Left lung (tissue), 10 donors: Measurements from ENCODE around the gene DPYD. TPM values are rescaled to one million over a fixed set of nuclear protein-coding genes. Genes with fewer than 3 reads are reported as not detected.
A peak's percentile ranks its signal among the peaks of the same experiment; 100 is the strongest.

ENCODE experiments used
- ATAC-seq: fragments of 200-7000 bp; cut with Tn5 transposase; one replicate; pipeline ENCODE4 v1.9.1; 2020; ENCODE audit warnings: moderate library complexity
- DNase-seq, 4 donors: peaks; one replicate each; pipeline ENCODE4 v3.0.0-alpha.2; 2013 to 2020
- H3K27ac ChIP-seq, 2 donors: fragments of 200-600 bp; sonication (generic) in 1 of 2; one replicate each; pipeline versions ENCODE4 v1.5.0 to v1.8.0; 2020 to 2021
- H3K27me3 ChIP-seq, 2 donors: fragments of 200-600 bp; sonication (generic) in 1 of 2; one replicate each; pipeline versions ENCODE4 v1.5.0 to v1.8.0; 2020 to 2021
- H3K36me3 ChIP-seq, 2 donors: fragments of 200-600 bp; sonication (generic) in 1 of 2; one replicate each; pipeline versions ENCODE4 v1.5.0 to v1.8.0; 2020 to 2021
- H3K4me1 ChIP-seq, 2 donors: fragments of 200-600 bp; one replicate each; pipeline ENCODE4 v1.8.0; 2021
- H3K4me3 ChIP-seq, 2 donors: fragments of 200-600 bp; sonication (generic) in 1 of 2; one replicate each; pipeline versions ENCODE4 v1.5.0 to v1.8.0; 2020 to 2021; ENCODE audit warnings: mild to moderate bottlenecking in 1 of 2
- H3K9me3 ChIP-seq, 2 donors: fragments of 200-600 bp; sonication (generic) in 1 of 2; one replicate each; pipeline versions ENCODE4 v1.5.0 to v1.8.0; 2020 to 2021
- intact Hi-C, 2 donors: fragments of 100-400 bp; cut with DNase I; formaldehyde crosslinking; loops; one replicate each; pipeline versions ENCODE4 v1.11.2 to v1.14.2; 2022
- polyA plus RNA-seq, 6 donors: library from polyadenylated mRNA; unstranded; fragments of 120-200 nt; gene quantifications; one replicate each; pipeline ENCODE4 v1.2.1, GENCODE V29; 2013; ENCODE audit not compliant: insufficient read length in 6 of 6
- total RNA-seq, 2 donors: library from RNA; stranded (reverse); fragmentation: NEBNext Ultra II Directional; extraction: Animal tissue kit (Norgen Biotek cat#: 25700); gene quantifications; one replicate each; pipeline ENCODE4 v1.2.1, GENCODE V29; 2021
- TF ChIP-seq, protein P1 (sequence below), 2 donors: fragments of 200-600 bp; sonication (generic) in 1 of 2; IDR thresholded peaks; one replicate each; pipeline versions ENCODE4 v1.5.0 to v1.8.0; 2021; ENCODE audit warnings: antibody characterized with exemption in 2 of 2
- donor health status: DM: no; HTN: yes; CAD: no.
- donor health status: DM: no; HTN: no; CAD: no.

The DPYD gene
- total and polyA plus RNA-seq, 8 donors = 21.4 to 106 (median 26.1) TPM

DNA sequence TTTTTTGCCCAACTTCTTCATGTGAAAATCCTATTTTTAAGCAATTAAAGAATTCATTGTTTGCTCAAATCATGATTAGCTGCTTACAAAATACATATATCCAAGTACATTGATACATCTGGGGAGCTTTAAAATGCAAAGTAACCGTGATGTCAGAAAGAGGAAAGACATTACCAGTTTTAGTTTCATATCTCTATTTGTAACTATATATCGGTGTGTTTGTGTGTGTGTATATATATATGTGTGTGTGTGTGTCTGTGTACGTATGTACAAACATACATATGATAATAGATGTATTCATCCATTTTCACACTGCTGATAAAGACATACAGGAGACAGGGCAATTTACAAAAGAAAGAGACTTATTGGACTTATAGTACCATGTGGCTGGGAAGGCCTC is 310.1 kb downstream of the DPYD start:
- Histone ChIP-seq H3K4me3 (no peak overlapping the region), H3K9me3 (no peaks in the 10 kb centered on the region), H3K36me3 (no peaks in the 10 kb centered on the region), H3K4me1 (no peaks in the 10 kb centered on the region), H3K27me3 (no peaks in the 10 kb centered on the region), H3K27ac (no peak overlapping the region)
- TF ChIP-seq, protein P1, sequence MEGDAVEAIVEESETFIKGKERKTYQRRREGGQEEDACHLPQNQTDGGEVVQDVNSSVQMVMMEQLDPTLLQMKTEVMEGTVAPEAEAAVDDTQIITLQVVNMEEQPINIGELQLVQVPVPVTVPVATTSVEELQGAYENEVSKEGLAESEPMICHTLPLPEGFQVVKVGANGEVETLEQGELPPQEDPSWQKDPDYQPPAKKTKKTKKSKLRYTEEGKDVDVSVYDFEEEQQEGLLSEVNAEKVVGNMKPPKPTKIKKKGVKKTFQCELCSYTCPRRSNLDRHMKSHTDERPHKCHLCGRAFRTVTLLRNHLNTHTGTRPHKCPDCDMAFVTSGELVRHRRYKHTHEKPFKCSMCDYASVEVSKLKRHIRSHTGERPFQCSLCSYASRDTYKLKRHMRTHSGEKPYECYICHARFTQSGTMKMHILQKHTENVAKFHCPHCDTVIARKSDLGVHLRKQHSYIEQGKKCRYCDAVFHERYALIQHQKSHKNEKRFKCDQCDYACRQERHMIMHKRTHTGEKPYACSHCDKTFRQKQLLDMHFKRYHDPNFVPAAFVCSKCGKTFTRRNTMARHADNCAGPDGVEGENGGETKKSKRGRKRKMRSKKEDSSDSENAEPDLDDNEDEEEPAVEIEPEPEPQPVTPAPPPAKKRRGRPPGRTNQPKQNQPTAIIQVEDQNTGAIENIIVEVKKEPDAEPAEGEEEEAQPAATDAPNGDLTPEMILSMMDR (IDR thresholded peaks at IDR 0.05) = no peak
- intact Hi-C loops = no loop called here
- no peak for ATAC-seq
- no peak for DNase-seq

DNA sequence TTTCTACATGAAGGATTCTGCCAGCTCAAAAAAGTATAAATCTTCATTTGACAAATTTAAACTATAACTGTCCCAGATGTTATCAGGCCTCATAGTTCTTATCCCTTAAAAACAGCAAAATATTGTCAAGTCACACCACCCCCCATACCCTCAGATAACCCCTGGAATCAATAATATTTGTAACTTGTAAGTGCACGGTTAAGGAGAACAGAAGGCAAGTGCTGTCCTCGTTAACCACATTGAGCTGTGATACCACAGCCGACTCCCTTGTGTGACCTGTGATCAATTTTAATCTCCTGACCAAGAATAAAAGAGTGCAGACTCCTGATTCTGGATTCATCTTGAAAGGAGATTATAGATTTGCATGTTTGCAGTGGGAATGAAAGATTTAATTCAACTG is 310.7 kb downstream of the DPYD start:
- H3K27me3 ChIP-seq = no peaks in the 10 kb centered on the region
- no peaks in the 10 kb centered on the region for H3K36me3 ChIP-seq
- intact Hi-C loops = no loop called here
- TF ChIP-seq, protein P1 (IDR thresholded peaks at IDR 0.05) = no peak
- H3K4me3 ChIP-seq = no peak overlapping the region
- no peaks in the 10 kb centered on the region for H3K4me1 ChIP-seq
- ATAC-seq = no peak
- DNase-seq = no peak
- H3K27ac ChIP-seq = no peak overlapping the region
- H3K9me3 ChIP-seq = no peaks in the 10 kb centered on the region

DNA sequence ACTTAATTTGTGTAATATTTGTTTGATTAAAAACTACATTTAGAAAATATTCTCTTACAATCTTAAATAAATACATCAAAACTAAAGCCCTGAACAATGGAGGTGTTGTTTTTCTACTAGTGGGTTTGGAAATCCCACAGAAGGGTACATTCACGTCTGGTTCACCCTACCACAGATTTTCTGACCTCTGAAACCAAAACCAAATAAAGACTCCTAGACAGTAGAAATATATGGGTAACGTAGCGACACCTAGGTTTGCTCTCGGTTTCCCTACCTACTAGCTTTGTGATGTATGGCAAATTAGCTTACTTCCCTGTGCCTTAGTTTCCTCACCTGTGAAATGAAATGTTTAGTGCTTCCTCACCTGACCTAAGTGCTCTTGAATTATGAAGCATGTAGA is 312.6 kb downstream of the DPYD start:
- Histone ChIP-seq H3K27me3 (no peaks in the 10 kb centered on the region), H3K4me1 (no peaks in the 10 kb centered on the region), H3K9me3 (no peaks in the 10 kb centered on the region), H3K36me3 (no peaks in the 10 kb centered on the region), H3K27ac (no peak overlapping the region), H3K4me3 (no peak overlapping the region)
- ATAC-seq (no peak), DNase-seq (no peak)
- TF ChIP-seq, protein P1 (IDR thresholded peaks at IDR 0.05) = no peak
- intact Hi-C loops = no loop called here

DNA sequence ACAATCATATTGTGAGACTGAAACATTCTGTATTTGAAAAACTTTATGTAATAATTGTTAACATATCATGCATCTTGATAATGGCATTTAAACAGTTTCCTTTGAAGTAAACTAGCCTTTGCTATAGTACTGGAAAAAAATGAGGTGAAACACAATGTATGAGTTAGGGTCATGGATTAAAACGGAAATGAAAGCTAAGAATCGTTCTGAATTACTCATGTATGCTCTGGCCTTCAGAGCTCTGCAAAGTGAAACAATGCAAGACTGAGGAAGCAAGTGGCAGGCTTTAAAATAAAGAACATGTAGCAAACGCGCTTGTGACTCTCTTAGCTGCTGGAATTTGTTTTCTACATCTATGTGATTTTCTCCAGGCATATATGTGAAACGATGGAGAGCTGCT is 317.1 kb downstream of the DPYD start:
- no peak overlapping the region for H3K4me3 ChIP-seq
- H3K4me1 ChIP-seq = no peaks in the 10 kb centered on the region
- no peak for ATAC-seq
- no peaks in the 10 kb centered on the region for H3K27me3 ChIP-seq
- TF ChIP-seq, protein P1 (IDR thresholded peaks at IDR 0.05) = no peak
- no peaks in the 10 kb centered on the region for H3K36me3 ChIP-seq
- intact Hi-C loops = no loop called here
- peak in 2 of 4 donors; percentile 12 to 18 for DNase-seq
- H3K9me3 ChIP-seq = no peaks in the 10 kb centered on the region
- no peak overlapping the region for H3K27ac ChIP-seq

DNA sequence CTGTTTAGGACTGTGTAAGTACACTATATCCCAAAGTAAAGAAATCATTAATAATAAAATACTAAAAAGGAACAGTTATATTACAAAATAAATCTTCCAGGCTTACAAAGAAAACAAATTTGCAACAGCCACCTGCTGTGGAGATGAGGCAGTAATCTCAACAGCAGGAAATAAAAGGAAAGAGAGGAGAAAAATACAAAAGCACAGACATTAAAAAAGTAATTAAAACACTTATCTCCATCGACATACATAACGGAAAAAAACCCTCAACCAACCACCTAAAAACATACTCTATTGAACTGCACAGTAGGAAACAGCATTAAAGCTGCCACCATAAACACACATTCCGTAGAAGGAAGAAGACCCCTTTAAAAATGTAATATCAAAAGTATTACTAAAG is 317.6 kb downstream of the DPYD start:
- Histone ChIP-seq H3K4me3 (no peak overlapping the region), H3K27ac (no peak overlapping the region), H3K36me3 (no peaks in the 10 kb centered on the region), H3K4me1 (no peaks in the 10 kb centered on the region), H3K9me3 (no peaks in the 10 kb centered on the region), H3K27me3 (no peaks in the 10 kb centered on the region)
- TF ChIP-seq, protein P1 (IDR thresholded peaks at IDR 0.05) = no peak
- intact Hi-C loops = no loop called here
- ATAC-seq (no peak), DNase-seq (no peak)
